Measurements from ENCODE around the gene NTF3.

Gene NTF3

GRCh38 chr12:5479761-5480160 lies 47.9 kb downstream of the NTF3 start:
- Histone ChIP-seq H3K9me3 (no peaks in the 10 kb centered on the region), H3K36me3 (replicated peaks) (no peaks in the 10 kb centered on the region), H3K27me3 (ENCODE audit: low read depth) (no peaks in the 10 kb centered on the region), H3K4me3 (no peak overlapping the region), H3K4me1 (no peaks in the 10 kb centered on the region)
- no peak for DNase-seq (ENCODE audit: low spot score in 2 of 2)
- in situ Hi-C loops (cut with MboI; ENCODE audit: low sequenced_read_pairs), result no loop called here

GRCh38 chr12:5480218-5480937 lies 48.5 kb downstream of the NTF3 start:
- Histone ChIP-seq H3K36me3 (replicated peaks) (no peaks in the 10 kb centered on the region), H3K27me3 (ENCODE audit: low read depth) (no peaks in the 10 kb centered on the region), H3K9me3 (no peaks in the 10 kb centered on the region), H3K4me1 (no peaks in the 10 kb centered on the region), H3K4me3 (no peak overlapping the region)
- DNase-seq (ENCODE audit: low spot score in 2 of 2), result no peak
- in situ Hi-C loops (cut with MboI; ENCODE audit: low sequenced_read_pairs), result no loop called here

- Histone ChIP-seq H3K27me3 (ENCODE audit: low read depth) (no peaks in the 10 kb centered on the region), H3K9me3 (no peaks in the 10 kb centered on the region), H3K4me3 (no peak overlapping the region), H3K4me1 (no peaks in the 10 kb centered on the region), H3K36me3 (replicated peaks) (no peaks in the 10 kb centered on the region)
- in situ Hi-C loops (cut with MboI; ENCODE audit: low sequenced_read_pairs), result no loop called here
- DNase-seq (ENCODE audit: low spot score in 2 of 2), result no peak
These were observed 49.0 kb downstream of the NTF3 start for GRCh38 chr12:5480938-5481303.

DNA sequence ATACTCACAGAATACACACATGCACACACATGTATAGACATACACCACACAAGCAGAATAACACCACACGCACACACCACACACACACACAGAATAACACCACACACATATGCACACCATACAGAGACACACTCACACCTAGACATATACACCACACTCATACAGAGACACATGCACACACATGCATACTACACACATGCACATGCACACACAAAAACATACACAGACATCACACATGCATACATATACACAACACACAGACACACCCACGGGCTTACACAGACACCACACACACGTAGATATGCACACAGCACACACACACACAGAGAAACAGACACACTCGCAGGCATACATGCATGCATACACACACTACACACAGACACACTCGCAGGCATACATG lies 49.7 kb downstream of the NTF3 start:
- in situ Hi-C loops (cut with MboI; ENCODE audit: low sequenced_read_pairs), result no loop called here
- DNase-seq (ENCODE audit: low spot score in 2 of 2), result no peak
- Histone ChIP-seq H3K4me1 (no peaks in the 10 kb centered on the region), H3K4me3 (no peak overlapping the region), H3K27me3 (ENCODE audit: low read depth) (no peaks in the 10 kb centered on the region), H3K9me3 (no peaks in the 10 kb centered on the region), H3K36me3 (replicated peaks) (no peaks in the 10 kb centered on the region)

DNA sequence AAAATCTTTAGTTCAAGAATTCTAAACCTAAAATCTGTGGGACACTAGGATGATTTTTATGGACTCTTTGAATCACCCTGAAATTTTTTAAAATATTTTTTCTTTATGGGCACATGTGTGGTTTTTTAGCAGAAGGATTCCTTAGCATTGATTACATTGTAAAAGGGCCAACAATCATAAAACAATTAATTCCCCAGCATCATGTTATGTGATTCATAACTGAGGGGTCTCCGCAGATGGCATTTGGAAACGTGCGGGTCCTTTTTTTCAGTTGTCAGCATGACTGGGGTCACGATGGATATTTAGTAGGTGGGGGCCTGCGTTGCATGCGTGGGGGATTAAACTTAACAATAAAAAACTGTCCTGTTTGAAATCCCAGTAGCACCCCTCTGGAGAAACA lies 52.5 kb downstream of the NTF3 start:
- Histone ChIP-seq H3K4me3 (no peak overlapping the region), H3K36me3 (replicated peaks) (no peaks in the 10 kb centered on the region), H3K27me3 (ENCODE audit: low read depth) (no peaks in the 10 kb centered on the region), H3K9me3 (no peaks in the 10 kb centered on the region), H3K4me1 (no peaks in the 10 kb centered on the region)
- in situ Hi-C loops (cut with MboI; ENCODE audit: low sequenced_read_pairs), result no loop called here
- no peak for DNase-seq (ENCODE audit: low spot score in 2 of 2)

GRCh38 chr12:5485454-5485853 lies 53.5 kb downstream of the NTF3 start:
- H3K27me3 ChIP-seq (ENCODE audit: low read depth), result no peaks in the 10 kb centered on the region
- in situ Hi-C loops (cut with MboI; ENCODE audit: low sequenced_read_pairs), result no loop called here
- no peaks in the 10 kb centered on the region for H3K9me3 ChIP-seq

GRCh38 chr12:5487076-5487475 lies 55.2 kb downstream of the NTF3 start:
- H3K4me3 ChIP-seq, result no peak overlapping the region
- in situ Hi-C loops (cut with MboI; ENCODE audit: low sequenced_read_pairs), result no loop called here

More at GRCh38 chr12:5485454-5485853, 53.5 kb downstream of the NTF3 start:
- no peak for DNase-seq (ENCODE audit: low spot score in 2 of 2)
- no peak overlapping the region for H3K4me3 ChIP-seq
- H3K4me1 ChIP-seq, result no peaks in the 10 kb centered on the region
- H3K36me3 ChIP-seq (replicated peaks), result no peaks in the 10 kb centered on the region

GRCh38 chr12:5487948-5488625 lies 56.2 kb downstream of the NTF3 start:
- Histone ChIP-seq H3K4me3 (no peak overlapping the region), H3K27me3 (ENCODE audit: low read depth) (no peaks in the 10 kb centered on the region), H3K36me3 (replicated peaks) (no peaks in the 10 kb centered on the region), H3K4me1 (no peaks in the 10 kb centered on the region), H3K9me3 (no peaks in the 10 kb centered on the region)
- no peak for DNase-seq (ENCODE audit: low spot score in 2 of 2)
- in situ Hi-C loops (cut with MboI; ENCODE audit: low sequenced_read_pairs), result no loop called here

More at GRCh38 chr12:5487076-5487475, 55.2 kb downstream of the NTF3 start:
- Histone ChIP-seq H3K27me3 (ENCODE audit: low read depth) (no peaks in the 10 kb centered on the region), H3K36me3 (replicated peaks) (no peaks in the 10 kb centered on the region), H3K9me3 (no peaks in the 10 kb centered on the region), H3K4me1 (no peaks in the 10 kb centered on the region)
- DNase-seq (ENCODE audit: low spot score in 2 of 2), result no peak

- Histone ChIP-seq H3K4me1 (no peaks in the 10 kb centered on the region), H3K36me3 (replicated peaks) (no peaks in the 10 kb centered on the region), H3K9me3 (no peaks in the 10 kb centered on the region), H3K4me3 (no peak overlapping the region), H3K27me3 (ENCODE audit: low read depth) (no peaks in the 10 kb centered on the region)
- in situ Hi-C loops (cut with MboI; ENCODE audit: low sequenced_read_pairs), result no loop called here
- no peak for DNase-seq (ENCODE audit: low spot score in 2 of 2)
These were observed 56.7 kb downstream of the NTF3 start for GRCh38 chr12:5488626-5488955.

DNA sequence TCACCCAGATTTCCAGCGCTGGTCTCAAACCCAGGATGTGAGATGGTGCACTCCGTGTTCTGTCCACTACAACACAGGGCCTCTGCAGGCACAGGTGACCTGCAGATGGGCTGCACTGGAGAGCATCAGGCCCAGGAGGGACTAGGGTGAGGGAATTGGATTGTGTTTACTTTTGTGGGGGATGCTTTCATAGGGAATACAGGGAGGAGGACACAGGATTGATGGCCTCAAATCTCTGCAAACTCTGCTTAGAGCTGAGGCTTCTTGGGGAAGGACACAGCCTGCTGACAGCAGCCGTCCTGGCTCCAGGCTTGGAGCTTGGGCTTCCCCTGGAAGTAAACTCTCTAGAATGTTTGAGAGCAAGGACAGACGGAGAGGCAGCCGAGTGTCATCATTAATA lies 57.1 kb downstream of the NTF3 start:
- DNase-seq (ENCODE audit: low spot score in 2 of 2), result no peak
- Histone ChIP-seq H3K36me3 (replicated peaks) (no peaks in the 10 kb centered on the region), H3K9me3 (no peaks in the 10 kb centered on the region), H3K4me1 (no peaks in the 10 kb centered on the region), H3K4me3 (no peak overlapping the region), H3K27me3 (ENCODE audit: low read depth) (no peaks in the 10 kb centered on the region)
- in situ Hi-C loops (cut with MboI; ENCODE audit: low sequenced_read_pairs), result no loop called here

- Histone ChIP-seq H3K9me3 (no peaks in the 10 kb centered on the region), H3K4me3 (no peak overlapping the region), H3K27me3 (ENCODE audit: low read depth) (no peaks in the 10 kb centered on the region), H3K4me1 (no peaks in the 10 kb centered on the region), H3K36me3 (replicated peaks) (no peaks in the 10 kb centered on the region)
- no peak for DNase-seq (ENCODE audit: low spot score in 2 of 2)
- in situ Hi-C loops (cut with MboI; ENCODE audit: low sequenced_read_pairs), result no loop called here
These were observed 58.0 kb downstream of the NTF3 start for GRCh38 chr12:5489760-5490406.

GRCh38 chr12:5492562-5492961 lies 60.7 kb downstream of the NTF3 start:
- in situ Hi-C loops (cut with MboI; ENCODE audit: low sequenced_read_pairs), result no loop called here
- H3K4me3 ChIP-seq, result no peak overlapping the region
- H3K4me1 ChIP-seq, result no peaks in the 10 kb centered on the region
- H3K27me3 ChIP-seq (ENCODE audit: low read depth), result no peaks in the 10 kb centered on the region
- no peaks in the 10 kb centered on the region for H3K36me3 ChIP-seq (replicated peaks)
- no peaks in the 10 kb centered on the region for H3K9me3 ChIP-seq
- no peak for DNase-seq (ENCODE audit: low spot score in 2 of 2)

GRCh38 chr12:5493018-5493417 lies 61.1 kb downstream of the NTF3 start:
- Histone ChIP-seq H3K27me3 (ENCODE audit: low read depth) (no peaks in the 10 kb centered on the region), H3K4me3 (no peak overlapping the region), H3K9me3 (no peaks in the 10 kb centered on the region), H3K4me1 (no peaks in the 10 kb centered on the region), H3K36me3 (replicated peaks) (no peaks in the 10 kb centered on the region)
- no peak for DNase-seq (ENCODE audit: low spot score in 2 of 2)
- in situ Hi-C loops (cut with MboI; ENCODE audit: low sequenced_read_pairs), result no loop called here

GRCh38 chr12:5494343-5494742 lies 62.4 kb downstream of the NTF3 start:
- no peak for DNase-seq (ENCODE audit: low spot score in 2 of 2)
- Histone ChIP-seq H3K36me3 (replicated peaks) (no peaks in the 10 kb centered on the region), H3K4me3 (no peak overlapping the region), H3K4me1 (no peaks in the 10 kb centered on the region), H3K27me3 (ENCODE audit: low read depth) (no peaks in the 10 kb centered on the region), H3K9me3 (no peaks in the 10 kb centered on the region; the same call in 1 of the 2 replicates)
- in situ Hi-C loops (cut with MboI; ENCODE audit: low sequenced_read_pairs), result no loop called here

Measured in HAP-1 (cell line).